Memory B cell (primary cell): ENCODE measurements around the gene RASGEF1B.
A peak's percentile ranks its signal among the peaks of the same experiment; 100 is the strongest.

Experiments used
- ATAC-seq: fragments of 150-1000 bp; cut with Tn5 transposase; 2 replicates; pipeline ENCODE4 v1.10.0; 2021; ENCODE audit warnings: low read depth, mild to moderate bottlenecking, moderate library complexity
- DNase-seq, 2 donors: peaks; one replicate each; pipeline ENCODE4 v3.0.0; 2022; ENCODE audit warnings: low spot score in 2 of 2
- H3K27ac Mint-ChIP-seq: one replicate; pipeline ENCODE4 v1.8.0; 2022; ENCODE audit warnings: mild to moderate bottlenecking, moderate library complexity, mixed read lengths
- H3K27me3 Mint-ChIP-seq: one replicate; pipeline ENCODE4 v1.8.0; 2022; ENCODE audit warnings: mixed read lengths
- H3K36me3 Mint-ChIP-seq: one replicate; pipeline ENCODE4 v1.8.0; 2022; ENCODE audit warnings: mild to moderate bottlenecking, mixed read lengths
- H3K4me1 Mint-ChIP-seq: one replicate; pipeline ENCODE4 v1.8.0; 2022; ENCODE audit warnings: mixed read lengths
- H3K4me3 Mint-ChIP-seq: one replicate; pipeline ENCODE4 v1.8.0; 2022; ENCODE audit warnings: mild to moderate bottlenecking, moderate library complexity, mixed read lengths
- H3K9me3 Mint-ChIP-seq: one replicate; pipeline ENCODE4 v1.8.0; 2022; ENCODE audit warnings: mixed read lengths

Gene RASGEF1B

GRCh38 chr4:81466841-81467671, 4.7 kb downstream of the RASGEF1B start:
- H3K36me3 Mint-ChIP-seq: peaks cover 11% of the 10 kb centered on the region
- DNase-seq (peak; percentile 68 to 76), ATAC-seq (no peak)
- H3K9me3 Mint-ChIP-seq: no peaks in the 10 kb centered on the region
- no peaks in the 10 kb centered on the region for H3K27me3 Mint-ChIP-seq
- peak overlapping the region; percentile 75 for H3K27ac Mint-ChIP-seq
- H3K4me1 Mint-ChIP-seq: peaks cover 45% of the 10 kb centered on the region
- H3K4me3 Mint-ChIP-seq: no peak overlapping the region

- Mint-ChIP-seq H3K27ac (peak overlapping the region; percentile 76), H3K9me3 (no peaks in the 10 kb centered on the region), H3K4me3 (no peak overlapping the region), H3K27me3 (no peaks in the 10 kb centered on the region), H3K36me3 (peaks cover 11% of the 10 kb centered on the region), H3K4me1 (peaks cover 49% of the 10 kb centered on the region)
- DNase-seq: no peak
- ATAC-seq: no peak
Observed at GRCh38 chr4:81465406-81466340, 6.0 kb downstream of the RASGEF1B start.

- Mint-ChIP-seq H3K9me3 (no peaks in the 10 kb centered on the region), H3K4me1 (peaks cover 41% of the 10 kb centered on the region), H3K27ac (peak overlapping the region; percentile 60), H3K36me3 (peaks cover 25% of the 10 kb centered on the region), H3K4me3 (no peak overlapping the region), H3K27me3 (no peaks in the 10 kb centered on the region)
- DNase-seq: no peak
- no peak for ATAC-seq
Observed at GRCh38 chr4:81460834-81461233, 10.9 kb downstream of the RASGEF1B start.

- Mint-ChIP-seq H3K4me1 (peaks cover 44% of the 10 kb centered on the region), H3K9me3 (no peaks in the 10 kb centered on the region), H3K27me3 (no peaks in the 10 kb centered on the region), H3K27ac (peak overlapping the region; percentile 60), H3K4me3 (no peak overlapping the region), H3K36me3 (peaks cover 25% of the 10 kb centered on the region)
- DNase-seq (no peak), ATAC-seq (peak; percentile 51)
Observed at GRCh38 chr4:81460191-81460701, 11.5 kb downstream of the RASGEF1B start.

- DNase-seq (no peak), ATAC-seq (no peak)
- Mint-ChIP-seq H3K27ac (no peak overlapping the region), H3K36me3 (peaks cover 23% of the 10 kb centered on the region), H3K27me3 (no peaks in the 10 kb centered on the region), H3K9me3 (no peaks in the 10 kb centered on the region), H3K4me1 (peaks cover 44% of the 10 kb centered on the region), H3K4me3 (no peak overlapping the region)
Observed at GRCh38 chr4:81459228-81459627, 12.5 kb downstream of the RASGEF1B start.

GRCh38 chr4:81457921-81458520, 13.7 kb downstream of the RASGEF1B start:
- H3K4me3 Mint-ChIP-seq: no peak overlapping the region
- H3K36me3 Mint-ChIP-seq: peaks cover 33% of the 10 kb centered on the region
- no peaks in the 10 kb centered on the region for H3K9me3 Mint-ChIP-seq
- ATAC-seq (no peak), DNase-seq (no peak)
- peaks cover 50% of the 10 kb centered on the region for H3K4me1 Mint-ChIP-seq
- peak overlapping the region; percentile 60 for H3K27ac Mint-ChIP-seq
- H3K27me3 Mint-ChIP-seq: no peaks in the 10 kb centered on the region

- Mint-ChIP-seq H3K4me1 (peaks cover 49% of the 10 kb centered on the region), H3K9me3 (no peaks in the 10 kb centered on the region), H3K4me3 (no peak overlapping the region), H3K36me3 (peaks cover 33% of the 10 kb centered on the region), H3K27me3 (no peaks in the 10 kb centered on the region), H3K27ac (peak overlapping the region; percentile 60)
- DNase-seq (no peak), ATAC-seq (no peak)
Observed at GRCh38 chr4:81457345-81457744, 14.4 kb downstream of the RASGEF1B start.

- Mint-ChIP-seq H3K36me3 (peaks cover 36% of the 10 kb centered on the region), H3K9me3 (no peaks in the 10 kb centered on the region), H3K4me3 (no peak overlapping the region), H3K27ac (peak overlapping the region; percentile 64), H3K4me1 (peaks cover 41% of the 10 kb centered on the region), H3K27me3 (no peaks in the 10 kb centered on the region)
- DNase-seq: no peak
- peak; percentile 40 for ATAC-seq
Observed at GRCh38 chr4:81455897-81456296, 15.8 kb downstream of the RASGEF1B start.

GRCh38 chr4:81454948-81455347, 16.8 kb downstream of the RASGEF1B start:
- Mint-ChIP-seq H3K27me3 (no peaks in the 10 kb centered on the region), H3K36me3 (peaks cover 34% of the 10 kb centered on the region), H3K9me3 (no peaks in the 10 kb centered on the region), H3K4me3 (peak overlapping the region; percentile 17), H3K4me1 (peaks cover 33% of the 10 kb centered on the region), H3K27ac (no peak overlapping the region)
- ATAC-seq (no peak), DNase-seq (no peak)

GRCh38 chr4:81454499-81454898, 17.2 kb downstream of the RASGEF1B start:
- Mint-ChIP-seq H3K4me3 (no peak overlapping the region), H3K4me1 (peaks cover 30% of the 10 kb centered on the region), H3K36me3 (peaks cover 34% of the 10 kb centered on the region), H3K27me3 (no peaks in the 10 kb centered on the region), H3K27ac (peak overlapping the region; percentile 26), H3K9me3 (no peaks in the 10 kb centered on the region)
- ATAC-seq (peak; percentile 38), DNase-seq (no peak)

GRCh38 chr4:81453024-81453423, 18.7 kb downstream of the RASGEF1B start:
- peaks cover 37% of the 10 kb centered on the region for H3K36me3 Mint-ChIP-seq
- H3K4me1 Mint-ChIP-seq: peaks cover 27% of the 10 kb centered on the region
- H3K9me3 Mint-ChIP-seq: no peaks in the 10 kb centered on the region
- ATAC-seq (no peak), DNase-seq (no peak)
- H3K27me3 Mint-ChIP-seq: no peaks in the 10 kb centered on the region
- H3K4me3 Mint-ChIP-seq: no peak overlapping the region
- H3K27ac Mint-ChIP-seq: peak overlapping the region; percentile 45

- no peak for DNase-seq
- H3K36me3 Mint-ChIP-seq: peaks cover 39% of the 10 kb centered on the region
- peak overlapping the region; percentile 45 for H3K27ac Mint-ChIP-seq
- peaks cover 27% of the 10 kb centered on the region for H3K4me1 Mint-ChIP-seq
- H3K9me3 Mint-ChIP-seq: no peaks in the 10 kb centered on the region
- no peak overlapping the region for H3K4me3 Mint-ChIP-seq
- peak; percentile 35 for ATAC-seq
- no peaks in the 10 kb centered on the region for H3K27me3 Mint-ChIP-seq
Observed at GRCh38 chr4:81452452-81453006, 19.2 kb downstream of the RASGEF1B start.

GRCh38 chr4:81449015-81449414, 22.7 kb downstream of the RASGEF1B start:
- no peaks in the 10 kb centered on the region for H3K9me3 Mint-ChIP-seq
- H3K27ac Mint-ChIP-seq: no peak overlapping the region
- H3K27me3 Mint-ChIP-seq: no peaks in the 10 kb centered on the region
- ATAC-seq: no peak
- H3K36me3 Mint-ChIP-seq: peaks cover 44% of the 10 kb centered on the region
- H3K4me3 Mint-ChIP-seq: no peak overlapping the region
- no peak for DNase-seq
- peaks cover 13% of the 10 kb centered on the region for H3K4me1 Mint-ChIP-seq
